ENCODE data around the gene GOLGA6B.
"Not testable (repeated sequence)": the region's sequence is repeated elsewhere in the genome, so short reads cannot be mapped to it uniquely, and the experiment has no call there.

GOLGA6B gene

GRCh38 chr15:72665706-72666105 is 11.2 kb downstream of the GOLGA6B start:
- not testable (repeated sequence) for DNase-seq (ENCODE audit: low read depth in 2 of 2)

GRCh38 chr15:72669803-72670202 is 15.3 kb downstream of the GOLGA6B start:
- DNase-seq (ENCODE audit: low read depth in 2 of 2), result not testable (repeated sequence)

GRCh38 chr15:72670656-72671352 is 16.3 kb downstream of the GOLGA6B start:
- DNase-seq (ENCODE audit: low read depth in 2 of 2), result peak; percentile 17 to 37

- DNase-seq (ENCODE audit: low read depth in 2 of 2), result no peak
Measured at GRCh38 chr15:72671525-72671924, 17.0 kb downstream of the GOLGA6B start.

GRCh38 chr15:72676838-72677237 is 22.3 kb downstream of the GOLGA6B start:
- no peak for DNase-seq (ENCODE audit: low read depth in 2 of 2)

- no peak for DNase-seq (ENCODE audit: low read depth in 2 of 2)
Measured at GRCh38 chr15:72680931-72681330, 26.4 kb downstream of the GOLGA6B start.

- no peak for DNase-seq (ENCODE audit: low read depth in 2 of 2)
Measured at GRCh38 chr15:72682772-72683171, 28.3 kb downstream of the GOLGA6B start.

- no peak for DNase-seq (ENCODE audit: low read depth in 2 of 2)
Measured at GRCh38 chr15:72685301-72685924, 30.9 kb downstream of the GOLGA6B start.

- peak; percentile 73 to 75 for DNase-seq (ENCODE audit: low read depth in 2 of 2)
Measured at GRCh38 chr15:72685925-72686794, 31.7 kb downstream of the GOLGA6B start, which contains the start of the genes BBS4 and HIGD2B. BBS4 (plus strand) TSS chr15:72686207; CDS start chr15:72686228, 21 bp downstream. HIGD2B (minus strand) TSS chr15:72686182; CDS start chr15:72676374, 9,808 bp downstream.

- DNase-seq (ENCODE audit: low read depth in 2 of 2), result no peak
Measured at GRCh38 chr15:72688697-72689096, 34.2 kb downstream of the GOLGA6B start.

- no peak for DNase-seq (ENCODE audit: low read depth in 2 of 2)
Measured at GRCh38 chr15:72690938-72691337, 36.4 kb downstream of the GOLGA6B start.

- DNase-seq (ENCODE audit: low read depth in 2 of 2), result no peak
Measured at GRCh38 chr15:72698938-72699337, 44.4 kb downstream of the GOLGA6B start.

- no peak for DNase-seq (ENCODE audit: low read depth in 2 of 2)
Measured at GRCh38 chr15:72700076-72700475, 45.6 kb downstream of the GOLGA6B start.

- DNase-seq (ENCODE audit: low read depth in 2 of 2), result no peak
Measured at GRCh38 chr15:72706266-72706665, 51.8 kb downstream of the GOLGA6B start.

GRCh38 chr15:72708551-72709303 is 54.2 kb downstream of the GOLGA6B start:
- not testable (repeated sequence) for DNase-seq (ENCODE audit: low read depth in 2 of 2)

All from stimulated activated CD8-positive, alpha-beta memory T cell treated with anti-CD3 and anti-CD28 coated beads, Interleukin-15, amount 100 ng/mL, for 4 hours (primary cell).